HL-60 (cell line): ENCODE measurements around the gene ULBP2.
"Not testable (repeated sequence)": the region's sequence is repeated elsewhere in the genome, so short reads cannot be mapped to it uniquely, and the experiment has no call there.

ENCODE experiments used
- DNase-seq, 2 experiments: peaks; one replicate each; pipeline ENCODE4 v3.0.0-alpha.2; 2010 to 2020; ENCODE audit warnings: low read depth in 1 of 2, low spot score in 1 of 2
- H3K27ac ChIP-seq: fragments of 250-450 bp; sonication (Bioruptor Pico); replicated peaks from 2 replicates; pipeline ENCODE4 v1.5.1; 2020; ENCODE audit warnings: mild to moderate bottlenecking, moderate library complexity
- H3K27me3 ChIP-seq: fragments of 250-450 bp; sonication (Bioruptor Pico); 2 replicates; pipeline ENCODE4 v1.5.1; 2021; ENCODE audit warnings: mild to moderate bottlenecking, moderate library complexity; ENCODE audit not compliant: insufficient read depth, poor library complexity, severe bottlenecking
- H3K4me3 ChIP-seq: replicated peaks from 2 replicates; pipeline ENCODE4 v1.5.1; 2011; ENCODE audit warnings: mild to moderate bottlenecking, control low read depth, low read length; ENCODE audit not compliant: insufficient read depth
- GABPA ChIP-seq: IDR thresholded peaks from 2 replicates; pipeline ENCODE4 v1.6.1; 2012; ENCODE audit warnings: low read depth
- POLR2AphosphoS5 ChIP-seq: IDR thresholded peaks from 2 replicates; pipeline ENCODE4 v1.6.1; 2012; ENCODE audit warnings: low read depth
- REST ChIP-seq: IDR thresholded peaks from 2 replicates; pipeline ENCODE4 v1.6.1; 2012; ENCODE audit warnings: low read depth; ENCODE audit not compliant: insufficient replicate concordance
- SPI1 ChIP-seq: IDR thresholded peaks from 2 replicates; pipeline ENCODE4 v1.6.1; 2012; ENCODE audit warnings: low read depth, mild to moderate bottlenecking, borderline replicate concordance
- TF ChIP-seq, protein P1 (sequence below): IDR thresholded peaks from one replicate; pipeline ENCODE4 v1.5.1; 2011; ENCODE audit warnings: low read length, control low read depth, inconsistent platforms; ENCODE audit not compliant: insufficient read depth

ULBP2 gene

GRCh38 chr6:149959806-149960205, 18.0 kb downstream of the ULBP2 start:
- not testable (repeated sequence) for H3K27ac ChIP-seq
- H3K27me3 ChIP-seq = peaks cover 38% of the 10 kb centered on the region

GRCh38 chr6:149960488-149960887, 18.7 kb downstream of the ULBP2 start:
- DNase-seq = no peak
- Histone ChIP-seq H3K27ac (no peak overlapping the region), H3K27me3 (peaks cover 40% of the 10 kb centered on the region), H3K4me3 (no peak overlapping the region)
- TF ChIP-seq POLR2AphosphoS5 = no peak
- TF ChIP-seq, protein P1, sequence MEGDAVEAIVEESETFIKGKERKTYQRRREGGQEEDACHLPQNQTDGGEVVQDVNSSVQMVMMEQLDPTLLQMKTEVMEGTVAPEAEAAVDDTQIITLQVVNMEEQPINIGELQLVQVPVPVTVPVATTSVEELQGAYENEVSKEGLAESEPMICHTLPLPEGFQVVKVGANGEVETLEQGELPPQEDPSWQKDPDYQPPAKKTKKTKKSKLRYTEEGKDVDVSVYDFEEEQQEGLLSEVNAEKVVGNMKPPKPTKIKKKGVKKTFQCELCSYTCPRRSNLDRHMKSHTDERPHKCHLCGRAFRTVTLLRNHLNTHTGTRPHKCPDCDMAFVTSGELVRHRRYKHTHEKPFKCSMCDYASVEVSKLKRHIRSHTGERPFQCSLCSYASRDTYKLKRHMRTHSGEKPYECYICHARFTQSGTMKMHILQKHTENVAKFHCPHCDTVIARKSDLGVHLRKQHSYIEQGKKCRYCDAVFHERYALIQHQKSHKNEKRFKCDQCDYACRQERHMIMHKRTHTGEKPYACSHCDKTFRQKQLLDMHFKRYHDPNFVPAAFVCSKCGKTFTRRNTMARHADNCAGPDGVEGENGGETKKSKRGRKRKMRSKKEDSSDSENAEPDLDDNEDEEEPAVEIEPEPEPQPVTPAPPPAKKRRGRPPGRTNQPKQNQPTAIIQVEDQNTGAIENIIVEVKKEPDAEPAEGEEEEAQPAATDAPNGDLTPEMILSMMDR = no peak
- no peak for TF ChIP-seq SPI1
- no peak for TF ChIP-seq REST
- TF ChIP-seq GABPA = no peak

More at GRCh38 chr6:149959806-149960205, 18.0 kb downstream of the ULBP2 start:
- H3K4me3 ChIP-seq, DNase-seq: not testable (repeated sequence)

DNA sequence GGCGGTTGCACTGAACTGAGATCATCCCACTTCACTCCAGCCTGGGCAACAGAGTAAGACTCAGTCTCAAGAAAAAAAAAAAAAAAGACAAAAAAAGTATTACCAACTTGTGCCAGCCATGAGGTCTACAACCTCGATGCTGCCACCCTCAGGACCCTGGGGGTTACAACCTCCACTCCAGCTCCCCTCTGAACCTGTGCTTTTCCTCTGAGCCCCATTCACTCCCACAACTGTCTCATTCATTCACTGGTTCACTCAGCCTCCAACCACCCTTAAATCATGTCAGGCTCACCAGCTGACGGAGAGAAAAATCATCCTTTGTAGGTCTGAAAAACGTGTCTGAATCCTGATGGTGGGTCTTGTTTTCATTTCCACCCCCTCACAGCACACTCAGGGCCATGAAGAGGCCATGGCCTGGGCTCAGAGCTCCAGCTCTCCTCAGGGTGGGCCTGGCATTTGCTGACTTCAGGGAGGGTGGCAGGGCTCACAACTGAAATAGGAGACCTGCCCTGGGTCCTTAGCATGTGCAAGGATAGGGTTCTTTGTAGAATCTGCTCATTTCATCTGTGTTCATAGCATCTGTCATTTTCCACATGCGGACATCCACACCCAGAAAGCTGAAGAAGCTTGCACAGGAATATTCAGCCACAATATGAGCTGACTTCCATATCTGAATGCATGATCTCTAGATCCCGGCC, 20.1 kb downstream of the ULBP2 start:
- DNase-seq = no peak

More for the DNA sequence above, 20.1 kb downstream of the ULBP2 start:
- TF ChIP-seq, protein P1 = no peak
- TF ChIP-seq GABPA = no peak
- TF ChIP-seq REST = no peak
- TF ChIP-seq SPI1 = no peak
- TF ChIP-seq POLR2AphosphoS5 = no peak
- Histone ChIP-seq H3K4me3 (no peak overlapping the region), H3K27ac (no peak overlapping the region), H3K27me3 (peaks cover 35% of the 10 kb centered on the region)
